A673 (cell line): ENCODE data around the gene SMIM38. TPM values are rescaled to one million over a fixed set of nuclear protein-coding genes. Genes with fewer than 3 reads are reported as not detected.

Experiments
- BruUV-seq: library from RNA; stranded (reverse); fragments of 400-500 nt; replicated peaks from 2 replicates; lab custom pipeline; 2021; lab: Mats Ljungman, UMichigan
- CTCF ChIA-PET: fragments of 300-600 bp; sonication (Branson Sonifier 250); formaldehyde crosslinking; loops from one replicate; lab custom pipeline; 2022; ENCODE audit warnings: antibody characterized with exemption; lab: Charles Lee
- POLR2A ChIA-PET: fragments of 300-600 bp; sonication (Branson Sonifier 250); formaldehyde crosslinking; loops from one replicate; lab custom pipeline; 2022; ENCODE audit warnings: antibody characterized with exemption; ENCODE audit not compliant: low non-redundant PET; lab: Charles Lee
- DNase-seq: peaks from one replicate; pipeline ENCODE4 v3.0.0-alpha.2; 2015; ENCODE audit warnings: low spot score
- H3K27ac ChIP-seq: fragments of 200-600 bp; sonication (generic); 2 replicates; pipeline ENCODE4 v1.5.1; 2016; ENCODE audit warnings: mixed run types, low read depth, mild to moderate bottlenecking, mixed read lengths, antibody characterized with exemption, low read length; ENCODE audit not compliant: poor library complexity, severe bottlenecking
- H3K27me3 ChIP-seq: fragments of 200-600 bp; sonication (generic); replicated peaks from 2 replicates; pipeline ENCODE4 v1.6.1; 2017; ENCODE audit warnings: mixed run types, low read depth, mild to moderate bottlenecking, mixed read lengths, antibody characterized with exemption, low read length; ENCODE audit not compliant: insufficient read depth, poor library complexity
- H3K36me3 ChIP-seq: fragments of 200-600 bp; sonication (generic); 2 replicates; pipeline ENCODE4 v1.6.1; 2016; ENCODE audit warnings: mixed run types, mild to moderate bottlenecking, mixed read lengths, antibody characterized with exemption, low read length; ENCODE audit not compliant: insufficient read depth, poor library complexity, severe bottlenecking
- H3K4me1 ChIP-seq: fragments of 200-600 bp; sonication (generic); 2 replicates; pipeline ENCODE4 v1.6.1; 2017; ENCODE audit warnings: mixed run types, mild to moderate bottlenecking, mixed read lengths, antibody characterized with exemption, low read length; ENCODE audit not compliant: insufficient read depth, poor library complexity, severe bottlenecking
- H3K4me3 ChIP-seq: fragments of 200-600 bp; sonication (generic); 2 replicates; pipeline ENCODE4 v1.5.1; 2016; ENCODE audit warnings: low read depth, mixed run types, mild to moderate bottlenecking, mixed read lengths, low read length; ENCODE audit not compliant: poor library complexity, severe bottlenecking
- H3K9me3 ChIP-seq: fragments of 200-600 bp; sonication (generic); 2 replicates; pipeline ENCODE4 v1.6.1; 2016; ENCODE audit warnings: mixed run types, low read depth, mild to moderate bottlenecking, mixed read lengths, antibody characterized with exemption, low read length; ENCODE audit not compliant: poor library complexity, severe bottlenecking
- CTCF ChIP-seq: fragments of 300-800, 200-600 bp; sonication (generic); conservative IDR thresholded peaks from 2 replicates; pipeline ENCODE4 v1.5.1; 2017; ENCODE audit warnings: low read depth, mild to moderate bottlenecking, antibody characterized with exemption, low read length, moderate library complexity, mixed read lengths
- EZH2 ChIP-seq: fragments of 200-600 bp; sonication (generic); IDR thresholded peaks from 2 replicates; pipeline ENCODE4 v1.6.1; 2017; ENCODE audit warnings: borderline replicate concordance, low read depth, mild to moderate bottlenecking, mixed read lengths, antibody characterized with exemption, low read length; ENCODE audit not compliant: poor library complexity, severe bottlenecking
- intact Hi-C: fragments of 100-400 bp; cut with micrococcal nuclease; formaldehyde crosslinking; loops from one replicate; pipeline ENCODE4 v1.10.0; 2022; ENCODE audit not compliant: unreplicated experiment
- total RNA-seq: library from RNA; stranded (reverse); gene quantifications from 2 replicates; pipeline ENCODE4 v1.2.3, GENCODE V29; 2021

The SMIM38 gene
- total RNA-seq, 1 experiment from 2014 or later, result 0.88 TPM

GRCh38 chr11:69183613-69184012 lies 27.9 kb downstream of the SMIM38 start:
- Histone ChIP-seq H3K27me3 (no peaks in the 10 kb centered on the region), H3K36me3 (no peaks in the 10 kb centered on the region), H3K27ac (no peak overlapping the region), H3K4me3 (no peak overlapping the region), H3K9me3 (no peaks in the 10 kb centered on the region), H3K4me1 (no peaks in the 10 kb centered on the region)
- ChIA-PET CTCF (no interaction called here), POLR2A (no interaction called here)
- TF ChIP-seq EZH2 (no peak), CTCF (no peak)
- no peak for DNase-seq
- intact Hi-C loops, result no loop called here
- BruUV-seq, result no TSS peak

- BruUV-seq, result no TSS peak
- no peaks in the 10 kb centered on the region for H3K27me3 ChIP-seq
- H3K9me3 ChIP-seq, result no peaks in the 10 kb centered on the region
- intact Hi-C loops, result no loop called here
- no peak for TF ChIP-seq EZH2
- H3K36me3 ChIP-seq, result no peaks in the 10 kb centered on the region
- no peaks in the 10 kb centered on the region for H3K4me1 ChIP-seq
- no peak overlapping the region for H3K4me3 ChIP-seq
- CTCF ChIA-PET, result no interaction called here
- no peak overlapping the region for H3K27ac ChIP-seq
- POLR2A ChIA-PET, result no interaction called here
- DNase-seq, result no peak
Observed at GRCh38 chr11:69186316-69187260, 30.9 kb downstream of the SMIM38 start.

DNA sequence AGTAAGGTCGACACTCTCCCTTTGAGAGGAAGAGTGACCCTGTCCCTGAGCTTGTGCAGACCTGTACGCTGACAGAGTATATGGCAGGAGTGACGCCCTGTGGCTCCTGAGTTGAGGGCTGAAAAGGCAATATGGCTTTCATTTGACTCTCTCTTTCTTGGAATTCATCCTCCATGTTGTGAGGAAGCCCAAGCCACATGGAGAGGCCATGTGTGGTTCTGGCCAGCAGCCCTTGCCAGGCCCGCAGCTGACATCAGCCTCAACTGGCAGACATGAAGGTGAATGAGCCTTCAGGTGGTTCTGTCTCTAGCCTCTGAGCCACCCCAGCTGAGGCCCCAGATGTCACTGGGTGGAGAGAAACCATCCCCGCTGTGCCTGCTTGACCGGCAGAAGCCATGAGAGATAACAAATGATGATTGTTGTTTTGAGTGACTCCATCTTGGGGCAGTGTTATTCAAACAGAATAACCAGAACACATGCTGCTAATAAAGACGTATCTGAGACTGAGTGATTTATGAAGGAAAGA lies 31.9 kb downstream of the SMIM38 start:
- Histone ChIP-seq H3K9me3 (no peaks in the 10 kb centered on the region), H3K36me3 (no peaks in the 10 kb centered on the region), H3K27ac (no peak overlapping the region), H3K27me3 (no peaks in the 10 kb centered on the region), H3K4me1 (peaks cover 6% of the 10 kb centered on the region), H3K4me3 (no peak overlapping the region)
- no TSS peak for BruUV-seq
- no peak for DNase-seq
- TF ChIP-seq EZH2, result no peak
- no peak for TF ChIP-seq CTCF
- intact Hi-C loops, result no loop called here
- ChIA-PET POLR2A (interaction anchor here (0.6 kb wide), 1 partner anchor 465 kb away, joined by 6 read pairs; no protein-coding TSS in a partner anchor), CTCF (no interaction called here)
